KG1 (cell line): ENCODE results near the gene CDH23.
A peak's percentile ranks its signal among the peaks of the same experiment; 100 is the strongest.
"Not testable (repeated sequence)": the region's sequence is repeated elsewhere in the genome, so short reads cannot be mapped to it uniquely, and the experiment has no call there.

Experiments used
- DNase-seq: peaks from one replicate; lab custom pipeline; 2025; lab: John Stamatoyannopoulos, UW

CDH23 gene

GRCh38 chr10:71584902-71585563, 188.3 kb downstream of the CDH23 start:
- DNase-seq = no peak

GRCh38 chr10:71585564-71586290, 189.0 kb downstream of the CDH23 start:
- DNase-seq = no peak

GRCh38 chr10:71587941-71588573, 191.3 kb downstream of the CDH23 start:
- DNase-seq = no peak

GRCh38 chr10:71588685-71589084, 192.0 kb downstream of the CDH23 start:
- DNase-seq = no peak

GRCh38 chr10:71589617-71590551, 193.2 kb downstream of the CDH23 start:
- no peak for DNase-seq

- no peak for DNase-seq
These were observed 194.1 kb downstream of the CDH23 start for GRCh38 chr10:71590781-71591350.

- no peak for DNase-seq
These were observed 198.3 kb downstream of the CDH23 start for GRCh38 chr10:71594934-71595571.

- no peak for DNase-seq
These were observed 198.9 kb downstream of the CDH23 start for GRCh38 chr10:71595649-71596048.

- no peak for DNase-seq
These were observed 199.4 kb downstream of the CDH23 start for GRCh38 chr10:71596127-71596526.

- DNase-seq = no peak
These were observed 200.0 kb downstream of the CDH23 start for GRCh38 chr10:71596759-71597158.

GRCh38 chr10:71597821-71598498, 201.2 kb downstream of the CDH23 start:
- peak; percentile 11 for DNase-seq

- no peak for DNase-seq
These were observed 201.9 kb downstream of the CDH23 start for GRCh38 chr10:71598621-71599055.

- no peak for DNase-seq
These were observed 202.8 kb downstream of the CDH23 start for GRCh38 chr10:71599518-71599917.

- DNase-seq = not testable (repeated sequence)
These were observed 203.5 kb downstream of the CDH23 start for GRCh38 chr10:71600242-71600641.

- no peak for DNase-seq
These were observed 204.1 kb downstream of the CDH23 start for GRCh38 chr10:71600849-71601248.

GRCh38 chr10:71601273-71601672, 204.6 kb downstream of the CDH23 start:
- DNase-seq = no peak

GRCh38 chr10:71603150-71603549, 206.4 kb downstream of the CDH23 start:
- no peak for DNase-seq

GRCh38 chr10:71603754-71604153, 207.0 kb downstream of the CDH23 start:
- DNase-seq = no peak

GRCh38 chr10:71604324-71605018, 207.8 kb downstream of the CDH23 start:
- no peak for DNase-seq
